GM18909 (cell line): Measurements from ENCODE around the gene NEUROD2.

ENCODE experiments used
- ATAC-seq: cut with Tn5 transposase; IDR thresholded peaks from one replicate; pipeline ENCODE4 v1.9.1; 2021; ENCODE audit warnings: mild to moderate bottlenecking; ENCODE audit not compliant: unreplicated experiment, poor library complexity

Gene NEUROD2

DNA sequence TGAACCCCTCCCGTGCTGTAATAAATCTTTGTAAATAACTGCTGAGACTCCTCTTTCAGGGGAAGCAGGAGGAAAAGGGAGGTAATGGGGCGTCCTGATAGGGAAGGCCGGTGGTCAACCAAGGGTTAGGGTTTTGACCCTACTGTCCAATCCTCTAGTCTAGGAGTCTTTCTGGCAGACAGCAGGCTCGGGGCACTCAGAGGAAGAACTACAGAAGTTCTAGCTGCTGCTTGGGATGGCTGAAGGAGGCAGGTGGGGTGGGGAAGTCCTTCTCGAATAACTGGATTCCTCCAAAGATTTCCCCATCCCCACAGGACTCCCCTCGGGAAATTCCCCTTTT, 28.8 kb upstream of the NEUROD2 start:
- no peak for ATAC-seq

DNA sequence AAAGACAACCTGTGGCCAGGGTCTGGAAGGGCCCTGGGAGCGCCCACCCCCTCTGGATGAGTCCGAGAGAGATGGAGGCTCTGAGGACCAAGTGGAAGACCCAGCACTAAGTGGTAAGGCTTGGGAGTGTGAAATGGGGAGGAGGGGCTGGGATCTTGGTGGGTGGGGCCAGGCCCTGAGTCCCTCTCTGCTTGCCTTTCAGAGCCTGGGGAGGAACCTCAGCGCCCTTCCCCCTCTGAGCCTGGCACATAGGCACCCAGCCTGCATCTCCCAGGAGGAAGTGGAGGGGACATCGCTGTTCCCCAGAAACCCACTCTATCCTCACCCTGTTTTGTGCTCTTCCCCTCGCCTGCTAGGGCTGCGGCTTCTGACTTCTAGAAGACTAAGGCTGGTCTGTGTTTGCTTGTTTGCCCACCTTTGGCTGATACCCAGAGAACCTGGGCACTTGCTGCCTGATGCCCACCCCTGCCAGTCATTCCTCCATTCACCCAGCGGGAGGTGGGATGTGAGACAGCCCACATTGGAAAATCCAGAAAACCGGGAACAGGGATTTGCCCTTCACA, 28.0 kb upstream of the NEUROD2 start:
- no peak for ATAC-seq

DNA sequence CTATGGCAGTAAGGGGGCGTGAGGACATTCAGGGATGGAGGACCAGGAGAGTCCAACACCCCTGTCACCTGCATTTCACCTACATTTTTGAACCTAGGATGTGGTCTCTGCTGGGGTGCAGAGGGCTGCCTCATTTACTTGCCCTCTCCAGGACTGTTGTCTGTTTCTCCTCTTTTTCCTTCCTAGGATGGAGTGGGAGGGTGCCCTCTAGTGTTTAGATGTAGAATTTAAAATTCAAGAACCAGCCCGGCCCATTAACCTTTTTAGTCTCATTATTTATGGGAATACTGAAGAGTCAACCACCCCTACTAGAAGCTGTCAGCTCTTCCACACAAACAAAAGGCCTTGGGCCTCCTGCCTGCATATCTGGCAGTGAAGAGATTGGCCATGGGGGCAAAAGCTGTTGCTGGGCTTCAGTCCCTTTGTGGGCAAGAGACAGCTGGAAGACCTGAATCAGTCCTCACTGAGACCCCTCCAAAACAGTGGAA, 26.7 kb upstream of the NEUROD2 start:
- ATAC-seq: no peak

DNA sequence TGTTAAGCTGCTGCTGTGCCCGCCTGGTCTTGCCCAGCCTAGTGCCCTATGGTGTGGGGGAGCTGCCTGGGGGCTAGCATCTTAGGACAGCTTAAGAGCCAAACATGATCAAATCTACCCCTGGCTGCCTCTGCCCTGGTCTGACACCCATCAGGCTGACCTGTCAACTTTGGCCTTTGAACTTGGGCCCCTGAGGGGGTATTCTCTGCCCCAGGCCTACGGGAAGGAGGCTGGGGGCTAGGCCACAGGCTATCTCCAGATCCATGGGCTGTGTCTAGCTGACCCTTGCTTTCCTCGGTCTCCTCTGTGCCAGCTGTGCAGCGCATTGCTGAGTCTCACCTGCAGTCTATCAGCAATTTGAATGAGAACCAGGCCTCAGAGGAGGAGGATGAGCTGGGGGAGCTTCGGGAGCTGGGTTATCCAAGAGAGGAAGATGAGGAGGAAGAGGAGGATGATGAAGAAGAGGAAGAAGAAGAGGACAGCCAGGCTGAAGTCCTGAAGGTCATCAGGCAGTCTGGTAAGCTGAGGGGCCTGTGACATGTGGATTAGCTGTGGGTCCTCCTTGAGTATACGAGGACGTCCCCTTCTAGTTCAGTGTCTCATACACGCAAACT, 26.0 kb upstream of the NEUROD2 start:
- no peak for ATAC-seq

DNA sequence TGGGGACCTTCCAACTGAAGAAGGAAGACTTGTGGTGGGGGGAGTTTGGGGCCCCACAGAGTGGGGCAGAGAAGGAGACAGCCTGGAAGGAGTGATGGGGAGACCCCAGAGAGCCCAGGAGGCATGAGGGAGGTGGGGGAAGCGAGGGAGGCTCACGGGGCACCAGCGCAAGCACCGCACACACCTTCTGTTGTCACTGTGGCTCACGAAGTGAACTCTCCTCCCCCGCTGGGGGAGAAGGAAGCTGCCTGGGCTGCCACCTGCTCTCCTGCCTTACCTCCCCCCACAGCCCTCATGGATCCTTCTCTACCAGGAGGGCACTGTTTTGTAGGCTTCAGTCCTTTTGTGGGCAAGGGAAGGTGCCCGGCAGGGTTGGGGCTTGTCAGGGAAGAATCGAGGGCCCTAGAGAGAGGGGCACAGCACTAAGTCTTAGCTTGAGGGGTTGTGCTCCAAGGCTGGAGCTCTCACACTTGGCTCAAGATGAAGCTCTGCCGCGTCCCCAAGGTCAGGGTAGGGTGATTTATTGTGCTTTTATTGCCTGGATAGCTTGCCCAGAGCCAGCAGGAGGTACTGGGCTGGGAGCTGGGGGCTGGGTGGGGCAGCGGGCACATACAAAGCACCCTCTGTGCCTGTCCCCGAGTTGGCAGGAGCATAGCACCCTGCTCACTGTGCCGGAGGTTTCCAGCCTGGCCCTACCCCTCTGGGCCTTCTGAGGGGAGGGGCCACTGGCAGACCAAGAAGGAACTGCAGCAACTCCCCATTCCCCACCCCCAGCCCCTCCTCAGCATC, 24.6 kb upstream of the NEUROD2 start:
- ATAC-seq: no peak

DNA sequence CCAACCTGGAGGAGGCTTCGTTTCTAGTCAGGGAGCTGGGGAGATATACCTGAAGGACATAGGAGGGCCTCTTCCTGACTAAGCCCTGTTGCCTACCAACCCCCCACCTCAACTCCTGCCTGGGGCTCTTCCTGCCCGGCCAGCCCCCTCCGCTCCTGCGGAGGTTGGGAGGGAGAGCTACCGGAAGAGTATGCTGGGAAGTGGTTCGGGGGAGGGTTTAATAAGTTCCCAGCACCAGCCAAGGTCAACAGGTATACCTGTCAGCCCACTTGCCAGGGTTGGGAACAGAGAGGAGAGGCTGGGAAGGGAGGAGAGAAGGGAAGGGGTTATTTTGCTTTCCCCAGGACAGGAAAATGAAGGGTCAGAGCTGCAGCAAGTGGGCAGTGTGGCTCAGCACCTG, 23.7 kb upstream of the NEUROD2 start:
- ATAC-seq: no peak

DNA sequence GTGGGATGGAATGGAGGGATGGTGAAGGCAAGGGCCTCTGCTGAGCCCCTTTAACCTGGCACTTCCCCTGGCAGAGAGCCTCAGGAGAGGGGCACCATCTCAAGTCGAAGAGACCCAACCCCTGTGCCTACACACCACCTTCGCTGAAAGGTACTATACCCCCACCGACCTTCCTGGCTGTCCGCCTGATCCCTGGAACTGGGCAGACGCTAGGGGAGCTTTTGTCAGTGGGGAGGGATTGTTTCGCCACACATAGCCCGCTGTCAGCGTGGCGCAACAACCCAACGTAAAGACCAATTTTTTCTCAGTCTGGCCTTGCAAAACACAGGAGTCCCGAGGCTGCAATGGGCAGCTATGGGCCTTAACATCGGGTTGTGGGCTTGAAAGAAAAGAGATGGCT, 22.2 kb upstream of the NEUROD2 start:
- ATAC-seq: no peak

DNA sequence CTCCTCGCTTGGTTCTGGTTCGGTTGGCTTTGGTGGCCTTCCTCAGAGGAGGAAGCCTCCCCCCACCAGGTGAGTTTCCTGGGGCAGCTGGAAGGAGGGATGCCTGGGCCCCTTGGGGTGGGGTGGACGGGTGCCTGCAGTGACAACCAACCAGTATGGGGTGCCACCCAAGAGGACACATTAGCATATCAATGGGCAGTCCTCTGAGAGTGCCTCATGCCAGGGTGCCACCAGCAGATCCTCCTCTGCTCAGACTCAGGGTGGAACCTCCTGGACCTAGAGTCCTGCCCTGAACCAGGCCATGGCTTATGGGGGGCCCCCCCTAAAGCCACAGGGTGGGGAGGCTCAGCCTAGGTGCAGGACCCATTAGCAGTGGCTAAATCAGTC, 21.8 kb upstream of the NEUROD2 start:
- no peak for ATAC-seq

DNA sequence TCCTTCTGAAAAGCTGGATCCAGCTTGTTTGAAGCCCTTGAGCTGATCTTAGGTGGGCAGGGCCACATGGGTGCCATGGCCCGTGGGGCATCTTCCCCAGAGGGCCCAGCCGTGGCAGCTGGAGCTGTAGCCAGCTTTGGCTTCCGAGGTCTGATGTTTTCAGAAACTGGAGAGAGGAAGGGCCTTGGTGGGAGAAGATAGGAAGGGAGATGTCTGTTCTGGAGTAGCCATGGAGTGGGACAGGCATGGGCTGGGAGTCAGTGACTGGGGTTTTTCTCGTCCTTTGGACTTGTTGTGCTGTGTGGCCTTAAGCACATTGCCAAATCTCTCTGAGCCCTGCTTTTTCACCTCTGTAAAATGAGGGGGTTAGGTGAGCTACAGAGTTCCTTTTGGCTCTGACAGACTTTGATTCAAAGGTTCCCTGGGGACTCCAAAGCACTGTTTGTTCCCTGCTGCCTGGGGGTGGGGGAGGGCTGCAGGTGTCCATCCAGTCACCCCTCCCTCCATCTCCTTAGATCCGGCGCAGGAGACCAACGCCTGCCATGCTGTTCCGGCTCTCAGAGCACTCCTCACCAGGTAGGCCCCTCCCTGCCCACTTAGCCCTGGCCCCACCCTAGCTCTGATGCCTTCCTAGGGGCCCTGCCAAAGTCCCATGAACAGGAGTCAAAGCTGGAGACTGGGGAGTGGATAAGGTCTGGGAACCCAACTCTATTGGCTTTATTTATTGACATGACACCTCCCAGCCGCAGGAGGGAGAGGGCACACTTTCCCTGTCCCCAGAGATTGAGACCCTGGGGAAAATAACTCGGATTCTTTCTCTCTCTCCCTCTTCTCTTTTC, 21.2 kb upstream of the NEUROD2 start:
- ATAC-seq: no peak

DNA sequence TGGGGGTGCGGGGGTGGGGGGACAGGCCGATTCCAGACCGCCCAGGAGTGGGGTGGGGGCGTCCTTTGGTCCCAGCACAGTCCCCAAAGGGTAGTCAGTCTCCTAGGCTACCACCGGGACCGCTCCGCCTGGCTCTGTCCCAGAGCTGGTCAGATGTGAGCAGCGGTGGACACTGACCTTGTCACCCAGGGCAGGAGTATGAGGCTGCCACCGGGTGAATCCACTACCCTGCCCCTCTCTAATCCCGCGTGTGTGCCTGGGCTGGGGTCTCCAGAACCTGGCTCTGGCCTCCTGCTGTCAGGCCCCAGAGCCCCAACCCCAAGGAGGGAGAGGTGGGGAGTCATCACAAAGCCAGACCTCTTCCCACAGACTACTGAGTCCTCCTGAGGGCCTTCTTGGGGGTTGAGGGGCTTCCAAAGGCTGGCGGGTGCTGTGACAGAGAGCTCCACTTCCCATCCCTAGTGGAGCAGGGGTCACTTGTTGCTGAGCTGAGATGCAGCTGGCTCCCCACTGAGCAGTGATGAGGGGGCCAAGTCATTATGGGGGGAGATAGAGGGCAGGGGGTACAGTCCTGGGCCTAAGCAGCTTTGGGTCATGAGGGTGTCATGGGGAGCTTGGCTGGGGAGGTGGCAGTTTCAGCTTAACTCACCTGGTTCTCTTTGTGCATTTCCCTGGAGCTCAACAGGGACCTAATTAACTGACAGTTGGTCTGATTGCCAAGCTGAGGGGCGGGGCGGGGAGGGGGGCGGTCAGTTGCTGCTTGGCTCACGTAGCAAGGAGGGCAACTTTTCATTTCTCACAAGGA, 20.2 kb upstream of the NEUROD2 start:
- ATAC-seq: no peak

DNA sequence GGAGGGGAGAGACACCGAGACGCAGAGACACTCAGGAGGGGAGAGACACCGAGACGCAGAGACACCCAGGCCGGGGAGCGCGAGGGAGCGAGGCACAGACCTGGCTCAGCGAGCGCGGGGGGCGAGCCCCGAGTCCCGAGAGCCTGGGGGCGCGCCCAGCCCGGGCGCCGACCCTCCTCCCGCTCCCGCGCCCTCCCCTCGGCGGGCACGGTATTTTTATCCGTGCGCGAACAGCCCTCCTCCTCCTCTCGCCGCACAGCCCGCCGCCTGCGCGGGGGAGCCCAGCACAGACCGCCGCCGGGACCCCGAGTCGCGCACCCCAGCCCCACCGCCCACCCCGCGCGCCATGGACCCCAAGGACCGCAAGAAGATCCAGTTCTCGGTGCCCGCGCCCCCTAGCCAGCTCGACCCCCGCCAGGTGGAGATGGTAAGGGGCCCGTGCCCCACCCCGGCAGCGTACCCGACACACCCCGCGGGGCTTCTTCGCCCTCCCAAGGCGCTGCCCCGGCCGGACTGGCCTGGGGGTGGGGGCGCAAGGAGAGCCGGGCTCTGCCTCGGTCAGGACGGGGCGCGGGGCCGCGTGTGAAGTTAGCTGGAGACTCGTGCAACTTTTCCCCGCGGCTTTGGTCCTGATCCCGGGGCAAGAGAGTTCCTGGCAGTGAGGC, 19.5 kb upstream of the NEUROD2 start:
- ATAC-seq: no peak

DNA sequence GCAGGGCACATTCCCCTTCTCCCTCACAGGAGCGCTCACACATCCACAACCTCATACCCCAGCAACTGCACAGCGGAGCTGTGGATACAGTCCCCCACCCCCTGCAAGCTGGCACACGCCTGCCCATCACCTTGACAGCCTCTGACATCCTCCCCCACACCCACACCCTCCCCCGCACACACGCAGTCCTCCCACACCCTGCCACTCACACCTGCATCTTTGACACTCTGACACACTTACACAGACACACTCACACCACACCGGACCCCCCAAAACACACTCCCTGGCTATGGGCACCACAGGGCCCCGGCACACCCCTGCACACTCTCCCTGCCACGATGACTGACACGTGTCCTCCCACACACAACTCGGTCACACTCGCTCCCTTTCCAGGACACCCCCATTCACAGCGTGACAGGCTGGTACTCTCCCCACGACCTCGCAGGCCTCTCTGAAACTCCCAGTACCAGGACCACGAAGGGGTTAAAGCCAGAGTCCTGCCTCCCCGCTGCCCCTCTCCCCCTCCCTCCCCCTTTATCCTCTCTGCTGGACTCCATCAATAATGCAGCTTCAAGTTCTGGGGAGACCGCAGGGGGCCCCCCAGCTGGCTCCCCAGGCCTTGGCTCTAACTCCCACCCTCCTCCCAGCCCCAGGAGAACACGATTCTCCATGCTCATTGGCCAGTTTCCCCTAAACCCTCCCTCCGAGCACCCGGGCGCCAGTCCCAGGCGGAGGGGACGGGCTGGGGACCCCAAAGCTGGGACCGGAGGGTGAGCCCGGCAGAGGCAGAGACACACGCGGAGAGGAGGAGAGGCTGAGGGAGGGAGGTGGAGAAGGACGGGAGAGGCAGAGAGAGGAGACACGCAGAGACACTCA, 18.7 kb upstream of the NEUROD2 start, which contains the start of gene PPP1R1B:
Gene PPP1R1B (plus strand): TSS at position 782 of the 876 bp plus-strand sequence. CDS start 441 bp downstream, outside the sequence.
- no peak for ATAC-seq

DNA sequence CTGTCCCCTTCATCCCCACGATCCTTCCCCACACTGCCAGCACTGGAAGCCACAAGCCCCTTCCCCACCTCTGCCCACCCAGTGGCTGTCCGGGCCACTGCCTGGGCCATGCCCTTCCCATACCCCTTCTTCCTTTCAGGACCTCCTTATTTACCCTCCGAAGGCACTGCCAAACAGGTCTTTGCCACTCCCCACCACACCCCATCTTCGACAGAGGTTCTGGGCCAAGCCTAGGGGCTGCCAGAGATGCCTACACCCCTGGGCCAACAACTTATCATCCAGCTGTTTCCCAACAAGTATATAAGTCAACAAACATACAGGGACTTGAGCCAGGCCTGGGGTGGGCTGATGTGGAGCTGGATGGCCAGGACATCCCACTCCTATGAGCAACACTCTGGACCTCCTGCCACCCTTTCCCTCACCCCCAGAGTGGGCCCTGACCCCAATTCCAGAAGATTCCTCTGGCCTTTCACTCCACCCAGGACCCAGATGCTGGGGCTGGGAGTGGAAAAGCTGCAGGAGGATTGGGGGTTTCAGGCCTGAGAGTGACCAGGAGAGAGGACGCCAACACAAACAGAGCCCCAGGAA, 17.6 kb upstream of the NEUROD2 start:
- no peak for ATAC-seq

DNA sequence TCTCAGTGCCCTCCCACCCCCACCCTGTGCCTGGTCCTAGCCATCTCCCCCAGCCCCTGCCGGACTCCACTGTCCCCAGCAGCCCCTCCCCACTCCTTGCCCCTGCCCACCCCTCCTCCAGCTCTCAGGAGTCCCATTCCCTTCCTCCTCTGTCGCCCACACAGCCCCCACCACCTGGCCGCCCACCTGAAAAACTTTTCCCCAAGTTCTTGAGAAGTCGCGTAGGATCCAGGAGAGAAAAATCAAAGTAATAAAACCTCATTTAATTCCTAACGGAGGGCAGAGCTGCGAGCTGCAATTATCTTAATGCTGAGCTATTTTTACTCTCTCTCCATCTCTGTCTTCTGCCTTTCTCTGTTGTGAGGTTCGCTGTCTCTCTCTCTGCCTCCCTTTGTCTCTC, 16.6 kb upstream of the NEUROD2 start:
- ATAC-seq: no peak

DNA sequence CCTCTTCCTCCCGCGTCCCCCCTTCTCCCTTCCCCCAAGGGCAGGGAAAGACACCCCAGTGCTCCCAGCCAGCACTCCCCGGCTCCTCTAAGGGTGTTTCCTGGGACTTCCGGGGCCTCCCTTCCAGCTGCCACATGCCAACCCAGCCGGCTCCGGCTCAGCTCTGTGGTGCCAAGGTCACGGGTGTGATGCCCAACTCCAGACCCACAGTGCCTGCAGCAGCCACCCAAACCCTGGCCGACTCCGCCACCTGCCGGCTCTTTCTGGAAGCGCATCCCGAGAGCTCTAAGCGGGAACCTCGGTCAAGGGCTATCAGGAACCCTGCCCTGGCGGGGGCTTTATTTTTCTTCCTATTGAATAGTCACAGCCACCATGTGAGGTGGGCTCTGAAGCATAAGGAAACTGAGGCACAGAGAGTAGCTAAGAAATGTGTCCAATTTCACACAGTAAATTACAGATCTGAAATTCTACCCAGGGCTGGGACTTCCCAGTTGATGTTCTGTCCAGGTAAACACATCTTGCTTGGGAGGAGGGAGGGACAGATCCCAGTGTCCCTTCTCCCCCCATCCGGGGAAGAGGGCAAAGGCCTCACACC, 15.7 kb upstream of the NEUROD2 start:
- ATAC-seq: peak; percentile 47

DNA sequence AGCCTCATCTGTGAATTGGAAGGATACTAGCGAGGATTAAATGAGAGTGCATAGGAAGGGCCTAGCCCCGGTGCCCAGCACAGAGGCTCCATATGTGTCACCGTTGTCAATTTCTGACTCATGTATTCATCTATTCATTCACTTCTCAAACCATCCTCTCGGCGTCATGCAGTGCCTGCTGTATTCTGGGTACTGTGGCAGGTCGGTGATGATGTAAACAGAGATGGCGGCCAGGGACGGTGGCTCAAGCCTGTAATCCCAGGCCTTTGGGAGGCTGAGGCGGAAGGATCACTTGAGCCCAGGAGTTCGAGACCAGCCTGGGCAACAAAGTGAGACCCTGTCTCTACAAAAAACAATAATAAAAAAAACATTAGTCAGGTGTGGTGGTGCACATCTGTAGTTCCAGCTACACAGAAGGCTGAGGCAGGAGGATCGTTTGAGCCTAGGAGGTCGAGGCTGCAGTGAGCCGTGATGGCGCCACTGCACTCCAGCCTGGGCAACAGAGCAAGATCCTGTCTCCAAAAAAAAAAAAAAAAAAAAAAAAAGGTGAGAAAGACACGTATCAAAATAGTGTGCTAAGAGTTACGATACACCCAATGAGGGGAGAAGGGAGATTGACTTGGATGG, 14.8 kb upstream of the NEUROD2 start:
- peak; percentile 7 for ATAC-seq
